Measurements from ENCODE around the gene CLDN22.

Gene CLDN22

GRCh38 chr4:183284258-183284785 lies 35.8 kb downstream of the CLDN22 start:
- no peak overlapping the region for H3K27ac ChIP-seq

DNA sequence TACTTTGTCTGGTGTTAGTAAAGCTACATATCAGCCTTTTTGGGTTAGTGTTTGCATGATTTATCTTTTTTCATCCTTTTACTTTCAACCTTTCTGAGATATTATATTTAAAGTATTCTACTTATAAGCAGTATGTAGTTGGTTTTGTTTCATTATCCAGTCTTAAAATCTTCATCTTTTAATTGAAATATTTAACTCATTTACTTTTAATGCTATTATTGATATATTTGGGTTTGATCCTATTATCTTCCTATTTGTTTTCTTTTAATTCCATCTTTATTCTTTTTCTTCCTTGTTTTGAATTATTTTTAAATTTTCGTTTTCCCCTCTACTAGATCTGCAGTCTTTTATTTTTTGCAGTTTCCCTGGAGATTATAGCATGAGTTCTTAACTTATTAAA lies 44.0 kb downstream of the CLDN22 start:
- TF ChIP-seq, protein P1, sequence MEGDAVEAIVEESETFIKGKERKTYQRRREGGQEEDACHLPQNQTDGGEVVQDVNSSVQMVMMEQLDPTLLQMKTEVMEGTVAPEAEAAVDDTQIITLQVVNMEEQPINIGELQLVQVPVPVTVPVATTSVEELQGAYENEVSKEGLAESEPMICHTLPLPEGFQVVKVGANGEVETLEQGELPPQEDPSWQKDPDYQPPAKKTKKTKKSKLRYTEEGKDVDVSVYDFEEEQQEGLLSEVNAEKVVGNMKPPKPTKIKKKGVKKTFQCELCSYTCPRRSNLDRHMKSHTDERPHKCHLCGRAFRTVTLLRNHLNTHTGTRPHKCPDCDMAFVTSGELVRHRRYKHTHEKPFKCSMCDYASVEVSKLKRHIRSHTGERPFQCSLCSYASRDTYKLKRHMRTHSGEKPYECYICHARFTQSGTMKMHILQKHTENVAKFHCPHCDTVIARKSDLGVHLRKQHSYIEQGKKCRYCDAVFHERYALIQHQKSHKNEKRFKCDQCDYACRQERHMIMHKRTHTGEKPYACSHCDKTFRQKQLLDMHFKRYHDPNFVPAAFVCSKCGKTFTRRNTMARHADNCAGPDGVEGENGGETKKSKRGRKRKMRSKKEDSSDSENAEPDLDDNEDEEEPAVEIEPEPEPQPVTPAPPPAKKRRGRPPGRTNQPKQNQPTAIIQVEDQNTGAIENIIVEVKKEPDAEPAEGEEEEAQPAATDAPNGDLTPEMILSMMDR (IDR thresholded peaks at IDR 0.05): no peak
- TF ChIP-seq ZFX (IDR thresholded peaks at IDR 0.05; ENCODE audit: borderline replicate concordance): no peak
- H3K27ac ChIP-seq: no peak overlapping the region

More at GRCh38 chr4:183284258-183284785, 35.8 kb downstream of the CLDN22 start:
- TF ChIP-seq, protein P1 (IDR thresholded peaks at IDR 0.05): no peak
- TF ChIP-seq ZFX (IDR thresholded peaks at IDR 0.05; ENCODE audit: borderline replicate concordance): no peak

DNA sequence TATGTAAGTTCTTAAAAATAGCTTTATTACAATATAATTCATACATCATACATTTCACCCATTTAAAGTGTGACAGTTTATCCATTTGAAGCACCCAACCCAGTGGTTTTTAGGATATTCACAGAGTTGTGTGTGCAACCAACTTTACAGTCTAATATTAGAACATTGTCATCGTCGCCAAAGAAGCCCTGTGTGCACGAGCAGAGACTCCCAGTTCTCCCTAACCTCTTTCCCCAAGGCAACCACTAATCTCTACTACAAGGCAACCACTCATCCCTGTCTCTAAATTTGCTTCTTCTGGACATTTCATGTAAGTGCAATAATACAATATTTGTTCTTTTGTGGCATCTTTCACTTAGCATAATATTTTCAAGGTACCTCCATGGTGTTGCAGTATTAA lies 47.7 kb downstream of the CLDN22 start:
- no peak overlapping the region for H3K27ac ChIP-seq
- TF ChIP-seq, protein P1 (IDR thresholded peaks at IDR 0.05): no peak
- TF ChIP-seq ZFX (IDR thresholded peaks at IDR 0.05; ENCODE audit: borderline replicate concordance): no peak

DNA sequence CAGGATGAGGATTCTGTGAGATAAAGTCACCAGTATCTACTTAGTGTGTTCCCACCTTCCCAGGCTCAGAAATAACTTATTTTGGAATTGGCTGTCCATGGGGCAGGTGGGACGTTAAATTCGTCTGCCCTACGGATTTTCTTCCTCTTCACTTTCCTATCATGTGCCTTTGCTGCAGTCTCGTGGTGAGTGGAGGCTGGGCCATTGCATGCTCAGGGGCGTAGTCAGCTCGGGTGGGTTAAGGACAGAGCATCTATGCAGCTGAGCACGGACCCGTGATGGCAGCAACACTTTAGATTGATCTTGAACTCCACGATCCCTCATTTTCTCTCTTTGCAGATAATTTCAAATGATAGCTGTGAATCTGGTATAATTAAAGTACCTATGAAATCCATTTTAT lies 51.5 kb downstream of the CLDN22 start:
- H3K27ac ChIP-seq: no peak overlapping the region
- TF ChIP-seq, protein P1 (IDR thresholded peaks at IDR 0.05): no peak

All from 22Rv1 (cell line).